HCT116 (cell line): ENCODE results near the gene GMDS. TPM values are rescaled to one million over a fixed set of nuclear protein-coding genes. Genes with fewer than 3 reads are reported as not detected.

Experiments
- ATAC-seq: fragments of 200-7000 bp; cut with Tn5 transposase; 2 replicates; pipeline ENCODE4 v1.9.1; 2020; ENCODE audit warnings: mild to moderate bottlenecking, moderate library complexity
- BruUV-seq: library from RNA; stranded (reverse); fragments of 400-500 nt; replicated peaks from 2 replicates; lab custom pipeline; 2021; lab: Mats Ljungman, UMichigan
- CTCF ChIA-PET: fragments of 300-600 bp; sonication (Branson Sonifier 250); formaldehyde crosslinking; loops from one replicate; lab custom pipeline; 2021; ENCODE audit warnings: antibody characterized with exemption; lab: Charles Lee
- POLR2A ChIA-PET: fragments of 300-600, 350-600 bp; sonication (Branson Sonifier 250); formaldehyde crosslinking; loops from one replicate; lab custom pipeline; 2021; ENCODE audit warnings: antibody characterized with exemption; lab: Charles Lee
- RAD21 ChIA-PET, 2 experiments: fragments of 300-600 bp; sonication (Branson Sonifier 250); formaldehyde crosslinking; loops; one replicate each; lab custom pipeline; 2023; ENCODE audit warnings: low total read pairs in 2 of 2; ENCODE audit not compliant: uncharacterized antibody in 2 of 2, unreplicated experiment in 2 of 2, low non-redundant PET in 1 of 2; lab: Charles Lee
- DNase-seq: peaks from one replicate; pipeline ENCODE4 v3.0.0-alpha.2; 2010; ENCODE audit warnings: low read depth, low spot score
- H2AFZ ChIP-seq: fragments of 200-600 bp; shearing (Covaris generic), sonication (generic); 2 replicates; pipeline ENCODE4 v1.6.1; 2017; ENCODE audit warnings: low read depth, mixed run types, mixed read lengths, antibody characterized with exemption, low read length; ENCODE audit not compliant: poor library complexity, severe bottlenecking
- H3K27ac ChIP-seq: 2 replicates; pipeline ENCODE4 v1.5.1; 2012; ENCODE audit warnings: low read depth, low read length
- H3K27me3 ChIP-seq: fragments of 200-600 bp; sonication (generic); 2 replicates; pipeline ENCODE4 v1.6.1; 2016; ENCODE audit warnings: mixed run types, low read length, mixed read lengths; ENCODE audit not compliant: insufficient read depth
- H3K36me3 ChIP-seq, 2 experiments: fragments of 200-500 bp in 1 of 2; fragments of 200-600 bp in 1 of 2; sonication (Bioruptor generic) in 1 of 2; sonication (generic) in 1 of 2; 2 replicates each; pipeline versions ENCODE4 v1.5.1 to v1.6.1; 2014 to 2016; ENCODE audit warnings: low read length in 2 of 2, inconsistent platforms in 1 of 2, mixed read lengths in 1 of 2, mixed run types in 1 of 2; ENCODE audit not compliant: insufficient read depth in 2 of 2, control insufficient read depth in 1 of 2
- H3K4me1 ChIP-seq, 2 experiments: fragments of 200-600 bp in 1 of 2; sonication (generic) in 1 of 2; 2 replicates each; pipeline versions ENCODE4 v1.5.1 to v1.6.1; 2012 to 2017; ENCODE audit warnings: low read length in 2 of 2, inconsistent platforms in 1 of 2, mild to moderate bottlenecking in 1 of 2, mixed read lengths in 1 of 2, mixed run types in 1 of 2, moderate library complexity in 1 of 2; ENCODE audit not compliant: insufficient read depth in 2 of 2, control insufficient read depth in 1 of 2
- H3K4me2 ChIP-seq: fragments of 200-600 bp; sonication (generic); 2 replicates; pipeline ENCODE4 v1.6.1; 2017; ENCODE audit warnings: mixed run types, low read length, mixed read lengths
- H3K4me3 ChIP-seq, 2 experiments: fragments of 200-600 bp in 1 of 2; sonication (generic) in 1 of 2; replicated peaks in 1 of 2; 2 replicates each; pipeline ENCODE4 v1.5.1; 2011 to 2016; ENCODE audit warnings: low read length in 2 of 2, control low read depth in 1 of 2, low read depth in 1 of 2, mild to moderate bottlenecking in 1 of 2, mixed read lengths in 1 of 2, mixed run types in 1 of 2
- H3K79me2 ChIP-seq: fragments of 200-600 bp; sonication (generic); 2 replicates; pipeline ENCODE4 v1.6.1; 2017; ENCODE audit warnings: mild to moderate bottlenecking, mixed run types, low read length, moderate library complexity, mixed read lengths; ENCODE audit not compliant: insufficient read depth
- H3K9ac ChIP-seq: fragments of 200-600 bp; sonication (generic); 2 replicates; pipeline ENCODE4 v1.6.1; 2016; ENCODE audit warnings: low read length, mixed read lengths
- H3K9me2 ChIP-seq: fragments of 200-600 bp; sonication (generic), shearing (Covaris generic); 2 replicates; pipeline ENCODE4 v1.6.1; 2017; ENCODE audit warnings: mixed run types, mild to moderate bottlenecking, moderate library complexity; ENCODE audit not compliant: insufficient read depth
- H3K9me3 ChIP-seq, 2 experiments: fragments of 200-500 bp in 1 of 2; fragments of 200-600 bp in 1 of 2; sonication (Bioruptor generic) in 1 of 2; sonication (generic) in 1 of 2; 2 replicates each; pipeline ENCODE4 v1.6.1; 2014 to 2017; ENCODE audit warnings: low read length in 2 of 2, mixed read lengths in 2 of 2, inconsistent platforms in 1 of 2, low read depth in 1 of 2, mild to moderate bottlenecking in 1 of 2, mixed run types in 1 of 2, moderate library complexity in 1 of 2; ENCODE audit not compliant: control insufficient read depth in 1 of 2, insufficient read depth in 1 of 2
- H4K20me1 ChIP-seq: fragments of 200-600 bp; sonication (generic), shearing (Covaris generic); 2 replicates; pipeline ENCODE4 v1.6.1; 2017; ENCODE audit warnings: mixed run types, mild to moderate bottlenecking, moderate library complexity; ENCODE audit not compliant: insufficient read depth
- EZH2phosphoT487 ChIP-seq: fragments of 200-600 bp; IDR thresholded peaks from 2 replicates; pipeline ENCODE4 v1.6.1; 2018; ENCODE audit warnings: antibody characterized with exemption, borderline replicate concordance
- SIN3A ChIP-seq: IDR thresholded peaks from 2 replicates; pipeline ENCODE4 v1.6.1; 2012; ENCODE audit warnings: low read depth
- SRF ChIP-seq: IDR thresholded peaks from 2 replicates; pipeline ENCODE4 v1.6.1; 2012; ENCODE audit warnings: low read depth
- intact Hi-C: fragments of 100-400 bp; cut with micrococcal nuclease; formaldehyde crosslinking; loops from 2 replicates; pipeline ENCODE4 v1.10.0; 2022
- total RNA-seq: library from RNA; stranded (reverse); gene quantifications from one replicate; pipeline ENCODE4 v1.2.1, GENCODE V29; 2021; ENCODE audit not compliant: unreplicated experiment
- TF ChIP-seq, protein P1 (sequence below), 3 experiments: fragments of 200-600 bp in 1 of 3; sonication (generic) in 1 of 3; IDR thresholded peaks in 2 of 3; conservative IDR thresholded peaks in 1 of 3; 2 replicates each; pipeline ENCODE4 v1.5.1; 2012 to 2017; ENCODE audit warnings: low read depth in 2 of 3, low read length in 2 of 3, antibody characterized with exemption in 1 of 3, borderline replicate concordance in 1 of 3, control low read depth in 1 of 3, mild to moderate bottlenecking in 1 of 3, mixed read lengths in 1 of 3, mixed run types in 1 of 3, moderate library complexity in 1 of 3; ENCODE audit not compliant: insufficient read depth in 1 of 3
- TF ChIP-seq, protein P2 (sequence below): IDR thresholded peaks from 2 replicates; pipeline ENCODE4 v1.6.1; 2012
- TF ChIP-seq, protein P3 (sequence below): IDR thresholded peaks from 2 replicates; pipeline ENCODE4 v1.6.1; 2012

GMDS gene
- total RNA-seq, 1 experiment from 2014 or later, result 34.4 TPM

DNA sequence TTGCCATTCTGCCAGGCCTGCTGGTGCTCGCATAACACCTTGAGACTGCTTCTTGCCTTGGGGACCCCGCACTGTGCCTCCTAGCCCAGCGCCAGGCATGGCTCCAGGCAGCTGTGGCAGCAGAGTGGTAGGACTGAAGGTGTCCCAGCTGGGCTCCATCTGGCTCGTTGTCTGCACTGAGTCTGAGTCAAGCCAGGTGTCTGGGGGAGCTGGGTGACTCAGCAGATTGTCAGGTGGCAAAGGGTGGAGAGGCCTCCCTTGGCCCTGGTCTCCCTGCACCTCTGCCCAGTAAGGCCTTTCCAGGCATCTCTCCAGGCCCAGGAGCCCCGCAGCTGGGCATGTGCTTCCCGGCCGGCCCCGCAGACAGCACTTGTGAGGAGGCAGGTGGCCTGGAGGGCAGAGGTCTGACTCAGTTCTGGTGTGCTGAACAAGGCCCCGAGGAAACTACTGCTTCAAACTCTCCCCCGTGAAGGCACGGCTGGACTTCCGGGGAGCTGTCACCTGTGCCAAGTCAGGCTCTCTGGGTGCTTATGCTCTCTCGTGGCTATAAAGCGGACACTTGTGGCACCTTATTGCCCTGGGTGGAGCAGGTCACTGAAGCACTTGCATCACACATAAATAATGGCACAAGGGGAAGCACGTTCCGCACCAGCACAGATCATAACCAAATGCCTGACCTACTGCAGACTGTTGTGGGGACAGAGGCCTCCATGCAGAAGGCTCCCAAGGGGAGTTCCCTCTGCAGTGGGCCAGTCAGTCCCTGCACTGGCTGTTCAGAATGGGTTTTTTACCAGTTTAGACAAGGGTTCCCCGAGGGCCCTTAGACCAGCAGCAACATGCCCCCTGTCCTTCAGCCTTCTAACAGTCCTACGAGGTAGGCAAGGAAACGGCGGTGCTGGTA is 608.2 kb downstream of the GMDS start:
- Histone ChIP-seq H3K9ac (peak overlapping the region; percentile 17; the same call in 1 of the 2 replicates), H3K9me3 (no peaks in the 10 kb centered on the region), H2AFZ (no peak overlapping the region), H3K9me2 (no peaks in the 10 kb centered on the region), H3K4me3 (no peak overlapping the region)
- RAD21 ChIA-PET, result no interaction called here
- TF ChIP-seq EZH2phosphoT487 (no peak), SRF (no peak), SIN3A (no peak)
- TF ChIP-seq, protein P1, sequence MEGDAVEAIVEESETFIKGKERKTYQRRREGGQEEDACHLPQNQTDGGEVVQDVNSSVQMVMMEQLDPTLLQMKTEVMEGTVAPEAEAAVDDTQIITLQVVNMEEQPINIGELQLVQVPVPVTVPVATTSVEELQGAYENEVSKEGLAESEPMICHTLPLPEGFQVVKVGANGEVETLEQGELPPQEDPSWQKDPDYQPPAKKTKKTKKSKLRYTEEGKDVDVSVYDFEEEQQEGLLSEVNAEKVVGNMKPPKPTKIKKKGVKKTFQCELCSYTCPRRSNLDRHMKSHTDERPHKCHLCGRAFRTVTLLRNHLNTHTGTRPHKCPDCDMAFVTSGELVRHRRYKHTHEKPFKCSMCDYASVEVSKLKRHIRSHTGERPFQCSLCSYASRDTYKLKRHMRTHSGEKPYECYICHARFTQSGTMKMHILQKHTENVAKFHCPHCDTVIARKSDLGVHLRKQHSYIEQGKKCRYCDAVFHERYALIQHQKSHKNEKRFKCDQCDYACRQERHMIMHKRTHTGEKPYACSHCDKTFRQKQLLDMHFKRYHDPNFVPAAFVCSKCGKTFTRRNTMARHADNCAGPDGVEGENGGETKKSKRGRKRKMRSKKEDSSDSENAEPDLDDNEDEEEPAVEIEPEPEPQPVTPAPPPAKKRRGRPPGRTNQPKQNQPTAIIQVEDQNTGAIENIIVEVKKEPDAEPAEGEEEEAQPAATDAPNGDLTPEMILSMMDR (IDR thresholded peaks at IDR 0.05 in 2 of 3, conservative IDR thresholded peaks at IDR 0.05 in 1 of 3; ENCODE audit: borderline replicate concordance in 1 of 3, insufficient read depth in 1 of 3, low read depth in 2 of 3, low read length in 2 of 3), result no peak
- TF ChIP-seq, protein P2, sequence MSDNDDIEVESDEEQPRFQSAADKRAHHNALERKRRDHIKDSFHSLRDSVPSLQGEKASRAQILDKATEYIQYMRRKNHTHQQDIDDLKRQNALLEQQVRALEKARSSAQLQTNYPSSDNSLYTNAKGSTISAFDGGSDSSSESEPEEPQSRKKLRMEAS, result peak; percentile 63; the same call in 1 of the 2 replicates
- TF ChIP-seq, protein P3, sequence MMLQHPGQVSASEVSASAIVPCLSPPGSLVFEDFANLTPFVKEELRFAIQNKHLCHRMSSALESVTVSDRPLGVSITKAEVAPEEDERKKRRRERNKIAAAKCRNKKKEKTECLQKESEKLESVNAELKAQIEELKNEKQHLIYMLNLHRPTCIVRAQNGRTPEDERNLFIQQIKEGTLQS, result no peak
- TF ChIP-seq, all 23 proteins: peak for 1
- H3K79me2 ChIP-seq, result no peaks in the 10 kb centered on the region
- intact Hi-C loops, result no loop called here
- H3K27ac ChIP-seq, result peak overlapping the region; percentile 55
- DNase-seq (no peak), ATAC-seq (peak; percentile 60)
- H3K4me2 ChIP-seq, result peak overlapping the region; percentile 43
- H3K36me3 ChIP-seq, result no peaks in the 10 kb centered on the region
- H3K4me1 ChIP-seq, result peaks cover 35 to 43% of the 10 kb centered on the region in 2 experiments
- ChIA-PET POLR2A (no interaction called here), CTCF (no interaction called here)
- BruUV-seq, result no TSS peak
- no peaks in the 10 kb centered on the region for H3K27me3 ChIP-seq
- H4K20me1 ChIP-seq, result no peaks in the 10 kb centered on the region
